ENCODE results near the gene ERVFRD-1. TPM values are rescaled to one million over a fixed set of nuclear protein-coding genes. Genes with fewer than 3 reads are reported as not detected.

ERVFRD-1 gene
- total RNA-seq, 4 donors from 2014 or later = 0.42 TPM; not detected in 3

DNA sequence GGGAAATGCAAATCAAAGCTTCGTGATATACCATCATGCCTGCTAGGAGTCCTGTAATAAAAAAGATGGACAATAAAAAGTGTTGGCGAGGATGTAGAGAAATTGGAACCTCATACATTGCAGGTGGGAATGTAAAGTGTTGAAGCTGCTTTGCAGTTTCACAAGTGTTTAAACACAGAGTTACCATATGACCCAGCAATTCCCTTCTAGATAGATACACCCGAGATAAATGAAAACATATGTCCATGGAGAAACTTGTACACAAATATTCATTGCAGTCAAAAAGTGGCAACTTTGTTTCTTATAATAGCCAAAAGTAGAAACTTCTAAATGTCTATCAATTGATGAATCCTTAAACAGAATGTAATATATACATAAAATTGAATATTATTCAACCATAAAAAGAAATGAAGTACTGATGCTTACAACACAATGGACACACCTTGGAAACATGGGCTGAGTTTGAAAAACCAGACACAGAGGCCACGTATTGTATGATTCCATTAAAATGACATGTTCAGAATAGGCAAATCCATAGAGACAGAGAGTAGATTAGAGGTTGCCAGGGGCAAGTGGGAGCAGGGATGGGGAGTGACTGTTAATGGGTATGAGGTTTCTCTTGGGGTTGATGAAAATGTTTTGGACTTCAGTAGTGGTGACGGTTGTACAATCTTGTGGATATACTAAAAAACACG is 20.8 kb upstream of the ERVFRD-1 start:
- no peak for TF ChIP-seq CTCF (IDR thresholded peaks at IDR 0.05)
- intact Hi-C loops (cut with DNase I; ENCODE audit: low total_unique reads) = no loop called here
- H3K4me3 ChIP-seq (ENCODE audit: low read depth, poor library complexity, severe bottlenecking) = no peak overlapping the region
- 82% methylated on average over 6 of the region's 6 CpGs for WGBS, 2 donors
- DNase-seq (ENCODE audit: low spot score in 2 of 2) = no peak

- no peak overlapping the region for H3K4me3 ChIP-seq (ENCODE audit: low read depth, poor library complexity, severe bottlenecking)
- TF ChIP-seq CTCF (IDR thresholded peaks at IDR 0.05) (no peak), POLR2A (IDR thresholded peaks at IDR 0.05) (no peak)
- no peak for DNase-seq (ENCODE audit: low spot score in 2 of 2)
- intact Hi-C loops (cut with DNase I; ENCODE audit: low total_unique reads) = no loop called here
Measured at GRCh38 chr6:11130605-11131004, 19.1 kb upstream of the ERVFRD-1 start.

- intact Hi-C loops (cut with DNase I; ENCODE audit: low total_unique reads) = no loop called here
- DNase-seq (ENCODE audit: low spot score in 2 of 2) = no peak
- TF ChIP-seq CTCF (IDR thresholded peaks at IDR 0.05) = no peak
- TF ChIP-seq POLR2A (IDR thresholded peaks at IDR 0.05) = no peak
- H3K4me3 ChIP-seq (ENCODE audit: low read depth, poor library complexity, severe bottlenecking) = no peak overlapping the region
- WGBS, 2 donors = 27% methylated on average over 1 of the region's 1 CpG
Measured at GRCh38 chr6:11129908-11130565, 18.5 kb upstream of the ERVFRD-1 start.

GRCh38 chr6:11128608-11129007 is 17.1 kb upstream of the ERVFRD-1 start:
- whole genome bisulfite sequencing, 2 donors = 93 to 97% methylated on average over 2 of the region's 2 CpGs
- TF ChIP-seq POLR2A (IDR thresholded peaks at IDR 0.05) = no peak
- intact Hi-C loops (cut with DNase I; ENCODE audit: low total_unique reads) = no loop called here
- DNase-seq (ENCODE audit: low spot score in 2 of 2) = no peak
- H3K4me3 ChIP-seq (ENCODE audit: low read depth, poor library complexity, severe bottlenecking) = no peak overlapping the region

- TF ChIP-seq CTCF (IDR thresholded peaks at IDR 0.05) (no peak), POLR2A (IDR thresholded peaks at IDR 0.05) (no peak)
- H3K4me3 ChIP-seq (ENCODE audit: low read depth, poor library complexity, severe bottlenecking) = no peak overlapping the region
- intact Hi-C loops (cut with DNase I; ENCODE audit: low total_unique reads) = no loop called here
- WGBS, 2 donors = 68 to 77% methylated on average over 2 of the region's 2 CpGs
- DNase-seq (ENCODE audit: low spot score in 2 of 2) = no peak
Measured at GRCh38 chr6:11126876-11127275, 15.4 kb upstream of the ERVFRD-1 start.

- WGBS, 2 donors = 86 to 90% methylated on average over 2 of the region's 2 CpGs
- TF ChIP-seq CTCF (IDR thresholded peaks at IDR 0.05) = no peak
- TF ChIP-seq POLR2A (IDR thresholded peaks at IDR 0.05) = no peak
- intact Hi-C loops (cut with DNase I; ENCODE audit: low total_unique reads) = no loop called here
- no peak overlapping the region for H3K4me3 ChIP-seq (ENCODE audit: low read depth, poor library complexity, severe bottlenecking)
- DNase-seq (ENCODE audit: low spot score in 2 of 2) = no peak
Measured at GRCh38 chr6:11123978-11124377, 12.5 kb upstream of the ERVFRD-1 start.
